ENCODE data around the gene BRSK2. TPM values are rescaled to one million over a fixed set of nuclear protein-coding genes. Genes with fewer than 3 reads are reported as not detected.
"Not testable (repeated sequence)": the region's sequence is repeated elsewhere in the genome, so short reads cannot be mapped to it uniquely, and the experiment has no call there.

Gene BRSK2
- polyA plus RNA-seq, 2 donors: 0.90 to 1.1 TPM

- Histone ChIP-seq H3K9me3 (ENCODE audit: control insufficient read depth in 2 of 2, insufficient read depth in 1 of 2, low read depth in 1 of 2, low read length in 1 of 2) (peaks cover 0 to 2% of the 10 kb centered on the region in 2 donors), H3K36me3 (ENCODE audit: control insufficient read depth in 2 of 2, insufficient read depth in 2 of 2, low read length in 1 of 2) (no peaks in the 10 kb centered on the region), H3K27me3 (ENCODE audit: control insufficient read depth in 1 of 2, insufficient read depth in 2 of 2, low read length in 2 of 2) (no peaks in the 10 kb centered on the region), H3K27ac (ENCODE audit: low read depth in 2 of 2, low read length in 1 of 2) (no peak overlapping the region), H3K4me3 (ENCODE audit: low read depth in 1 of 2, low read length in 2 of 2) (no peak overlapping the region), H3K4me1 (ENCODE audit: control insufficient read depth in 2 of 2, insufficient read depth in 2 of 2, low read length in 1 of 2) (no peaks in the 10 kb centered on the region)
- 70 to 71% methylated on average over 28 to 31 of the region's 31 CpGs for WGBS, 2 donors
These were observed 17.1 kb downstream of the BRSK2 start for GRCh38 chr11:1406571-1407485.

DNA sequence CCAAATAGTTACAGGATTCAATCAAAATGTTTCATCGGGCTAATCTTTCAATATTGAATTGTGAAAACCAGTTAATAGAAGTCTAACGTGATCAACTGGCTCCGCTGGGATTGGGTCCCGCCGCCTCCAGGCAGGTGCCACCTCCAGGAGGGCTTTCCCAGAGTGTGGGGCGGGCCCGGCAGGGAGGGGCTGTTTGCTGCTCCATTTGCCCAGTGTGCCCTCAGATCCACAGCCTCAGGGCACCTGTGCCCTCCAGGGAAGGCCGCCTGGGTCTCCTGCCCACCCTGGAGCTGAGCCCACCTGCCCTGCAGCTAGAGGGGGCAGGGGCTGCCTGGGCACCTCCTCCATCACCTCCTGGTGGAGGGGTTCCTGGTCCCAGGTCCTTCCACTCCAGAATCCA is 17.9 kb downstream of the BRSK2 start:
- Histone ChIP-seq H3K36me3 (ENCODE audit: control insufficient read depth in 2 of 2, insufficient read depth in 2 of 2, low read length in 1 of 2) (no peaks in the 10 kb centered on the region), H3K27me3 (ENCODE audit: control insufficient read depth in 1 of 2, insufficient read depth in 2 of 2, low read length in 2 of 2) (no peaks in the 10 kb centered on the region), H3K27ac (ENCODE audit: low read depth in 2 of 2, low read length in 1 of 2) (no peak overlapping the region), H3K4me1 (ENCODE audit: control insufficient read depth in 2 of 2, insufficient read depth in 2 of 2, low read length in 1 of 2) (no peaks in the 10 kb centered on the region), H3K4me3 (ENCODE audit: low read depth in 1 of 2, low read length in 2 of 2) (no peak overlapping the region), H3K9me3 (ENCODE audit: control insufficient read depth in 2 of 2, insufficient read depth in 1 of 2, low read depth in 1 of 2, low read length in 1 of 2) (peaks cover 0 to 2% of the 10 kb centered on the region in 2 donors)
- 55 to 64% methylated on average over 8 of the region's 8 CpGs for WGBS, 2 donors

- no peak overlapping the region for H3K4me3 ChIP-seq (ENCODE audit: low read depth in 1 of 2, low read length in 2 of 2)
- H3K27ac ChIP-seq (ENCODE audit: low read depth in 2 of 2, low read length in 1 of 2): no peak overlapping the region
- peaks cover 0 to 2% of the 10 kb centered on the region in 2 donors for H3K9me3 ChIP-seq (ENCODE audit: control insufficient read depth in 2 of 2, insufficient read depth in 1 of 2, low read depth in 1 of 2, low read length in 1 of 2)
- H3K4me1 ChIP-seq (ENCODE audit: control insufficient read depth in 2 of 2, insufficient read depth in 2 of 2, low read length in 1 of 2): no peaks in the 10 kb centered on the region
- H3K27me3 ChIP-seq (ENCODE audit: control insufficient read depth in 1 of 2, insufficient read depth in 2 of 2, low read length in 2 of 2): no peaks in the 10 kb centered on the region
- 64 to 76% methylated on average over 9 of the region's 9 CpGs for WGBS, 2 donors
- no peaks in the 10 kb centered on the region for H3K36me3 ChIP-seq (ENCODE audit: control insufficient read depth in 2 of 2, insufficient read depth in 2 of 2, low read length in 1 of 2)
These were observed 18.6 kb downstream of the BRSK2 start for GRCh38 chr11:1408346-1408745.

GRCh38 chr11:1409108-1409851 is 19.5 kb downstream of the BRSK2 start:
- no peaks in the 10 kb centered on the region for H3K4me1 ChIP-seq (ENCODE audit: control insufficient read depth in 2 of 2, insufficient read depth in 2 of 2, low read length in 1 of 2)
- H3K27ac ChIP-seq (ENCODE audit: low read depth in 2 of 2, low read length in 1 of 2): no peak overlapping the region
- no peaks in the 10 kb centered on the region for H3K36me3 ChIP-seq (ENCODE audit: control insufficient read depth in 2 of 2, insufficient read depth in 2 of 2, low read length in 1 of 2)
- H3K4me3 ChIP-seq (ENCODE audit: low read depth in 1 of 2, low read length in 2 of 2): no peak overlapping the region
- H3K27me3 ChIP-seq (ENCODE audit: control insufficient read depth in 1 of 2, insufficient read depth in 2 of 2, low read length in 2 of 2): no peaks in the 10 kb centered on the region
- WGBS, 2 donors: 57 to 63% methylated on average over 29 of the region's 29 CpGs
- H3K9me3 ChIP-seq (ENCODE audit: control insufficient read depth in 2 of 2, insufficient read depth in 1 of 2, low read depth in 1 of 2, low read length in 1 of 2): peaks cover 0 to 2% of the 10 kb centered on the region in 2 donors

- not testable (repeated sequence) for H3K4me1 ChIP-seq (ENCODE audit: control insufficient read depth in 2 of 2, insufficient read depth in 2 of 2, low read length in 1 of 2); H3K9me3 ChIP-seq (ENCODE audit: control insufficient read depth in 2 of 2, insufficient read depth in 1 of 2, low read depth in 1 of 2, low read length in 1 of 2); H3K36me3 ChIP-seq (ENCODE audit: control insufficient read depth in 2 of 2, insufficient read depth in 2 of 2, low read length in 1 of 2); H3K27ac ChIP-seq (ENCODE audit: low read depth in 2 of 2, low read length in 1 of 2); H3K27me3 ChIP-seq (ENCODE audit: control insufficient read depth in 1 of 2, insufficient read depth in 2 of 2, low read length in 2 of 2); H3K4me3 ChIP-seq (ENCODE audit: low read depth in 1 of 2, low read length in 2 of 2)
- 77 to 90% methylated on average over 28 to 29 of the region's 29 CpGs for WGBS, 2 donors
These were observed 20.1 kb downstream of the BRSK2 start for GRCh38 chr11:1409852-1410125.

DNA sequence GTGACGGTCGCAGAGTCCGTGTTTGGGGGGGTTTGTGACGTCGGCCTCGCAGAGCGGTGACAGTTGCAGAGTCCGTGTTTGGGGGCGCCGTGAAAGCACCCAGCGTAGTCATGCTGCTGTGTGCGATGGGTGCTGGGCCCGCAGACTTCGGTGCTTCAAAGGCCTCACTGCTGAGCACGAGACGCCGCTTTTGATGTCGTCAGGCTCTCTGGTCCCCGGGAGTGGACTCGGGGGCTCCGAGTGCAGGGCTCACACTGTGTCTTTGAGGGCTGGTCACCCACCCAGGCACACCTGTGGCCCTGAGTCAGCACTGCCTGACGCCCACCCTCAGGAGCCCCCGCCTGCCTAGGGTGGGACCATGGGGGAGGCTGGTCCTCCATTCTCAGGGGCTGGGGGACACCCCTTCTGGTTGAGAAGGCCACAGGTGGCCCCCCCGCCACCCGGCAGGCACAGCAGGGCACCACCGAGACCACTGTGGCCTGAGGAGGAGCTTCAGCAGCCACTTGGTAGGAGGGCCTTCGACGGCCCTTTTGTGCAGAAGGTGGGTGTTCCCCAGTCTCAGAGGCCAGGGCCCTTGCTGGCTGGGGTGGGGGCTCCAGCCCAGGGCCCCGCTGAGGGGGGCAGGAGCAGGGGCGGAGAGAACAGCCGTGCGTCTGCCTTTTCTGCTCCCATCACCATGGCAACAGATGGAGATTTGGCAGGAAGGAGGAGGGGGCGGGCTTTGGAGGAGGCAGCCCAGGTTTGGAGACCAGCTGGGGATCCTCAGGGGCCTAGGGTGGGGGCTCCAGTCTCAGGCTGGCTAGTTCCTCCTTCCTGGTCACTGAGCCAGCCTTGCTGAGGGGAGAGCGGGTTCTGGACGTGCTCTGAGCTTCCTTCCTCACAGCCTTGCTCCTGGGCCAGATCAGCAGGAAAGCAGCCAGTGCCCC is 20.9 kb downstream of the BRSK2 start:
- H3K4me1 ChIP-seq (ENCODE audit: control insufficient read depth in 2 of 2, insufficient read depth in 2 of 2, low read length in 1 of 2): no peaks in the 10 kb centered on the region
- no peak overlapping the region for H3K27ac ChIP-seq (ENCODE audit: low read depth in 2 of 2, low read length in 1 of 2)
- no peaks in the 10 kb centered on the region for H3K36me3 ChIP-seq (ENCODE audit: control insufficient read depth in 2 of 2, insufficient read depth in 2 of 2, low read length in 1 of 2)
- H3K9me3 ChIP-seq (ENCODE audit: control insufficient read depth in 2 of 2, insufficient read depth in 1 of 2, low read depth in 1 of 2, low read length in 1 of 2): peaks cover 2 to 4% of the 10 kb centered on the region in 2 donors
- 59 to 63% methylated on average over 35 of the region's 35 CpGs for WGBS, 2 donors
- H3K27me3 ChIP-seq (ENCODE audit: control insufficient read depth in 1 of 2, insufficient read depth in 2 of 2, low read length in 2 of 2): no peaks in the 10 kb centered on the region
- no peak overlapping the region for H3K4me3 ChIP-seq (ENCODE audit: low read depth in 1 of 2, low read length in 2 of 2)

GRCh38 chr11:1411301-1411700 is 21.6 kb downstream of the BRSK2 start:
- 42 to 52% methylated on average over 11 to 13 of the region's 13 CpGs for WGBS, 2 donors
- no peaks in the 10 kb centered on the region for H3K4me1 ChIP-seq (ENCODE audit: control insufficient read depth in 2 of 2, insufficient read depth in 2 of 2, low read length in 1 of 2)
- no peaks in the 10 kb centered on the region for H3K36me3 ChIP-seq (ENCODE audit: control insufficient read depth in 2 of 2, insufficient read depth in 2 of 2, low read length in 1 of 2)
- no peak overlapping the region for H3K4me3 ChIP-seq (ENCODE audit: low read depth in 1 of 2, low read length in 2 of 2)
- no peaks in the 10 kb centered on the region for H3K27me3 ChIP-seq (ENCODE audit: control insufficient read depth in 1 of 2, insufficient read depth in 2 of 2, low read length in 2 of 2)
- no peak overlapping the region for H3K27ac ChIP-seq (ENCODE audit: low read depth in 2 of 2, low read length in 1 of 2)
- peaks cover 2 to 8% of the 10 kb centered on the region in 2 donors for H3K9me3 ChIP-seq (ENCODE audit: control insufficient read depth in 2 of 2, insufficient read depth in 1 of 2, low read depth in 1 of 2, low read length in 1 of 2)

GRCh38 chr11:1411739-1412138 is 22.0 kb downstream of the BRSK2 start:
- not testable (repeated sequence) for H3K4me1 ChIP-seq (ENCODE audit: control insufficient read depth in 2 of 2, insufficient read depth in 2 of 2, low read length in 1 of 2); H3K36me3 ChIP-seq (ENCODE audit: control insufficient read depth in 2 of 2, insufficient read depth in 2 of 2, low read length in 1 of 2); H3K27me3 ChIP-seq (ENCODE audit: control insufficient read depth in 1 of 2, insufficient read depth in 2 of 2, low read length in 2 of 2); H3K27ac ChIP-seq (ENCODE audit: low read depth in 2 of 2, low read length in 1 of 2); H3K4me3 ChIP-seq (ENCODE audit: low read depth in 1 of 2, low read length in 2 of 2)
- WGBS, 2 donors: 71 to 89% methylated on average over 11 to 16 of the region's 27 CpGs
- peaks cover 2 to 12% of the 10 kb centered on the region in 2 donors for H3K9me3 ChIP-seq (ENCODE audit: control insufficient read depth in 2 of 2, insufficient read depth in 1 of 2, low read depth in 1 of 2, low read length in 1 of 2)

GRCh38 chr11:1412377-1413095 is 22.8 kb downstream of the BRSK2 start:
- H3K27me3 ChIP-seq (ENCODE audit: control insufficient read depth in 1 of 2, insufficient read depth in 2 of 2, low read length in 2 of 2): no peaks in the 10 kb centered on the region
- H3K4me1 ChIP-seq (ENCODE audit: control insufficient read depth in 2 of 2, insufficient read depth in 2 of 2, low read length in 1 of 2): no peaks in the 10 kb centered on the region
- no peak overlapping the region for H3K27ac ChIP-seq (ENCODE audit: low read depth in 2 of 2, low read length in 1 of 2)
- H3K4me3 ChIP-seq (ENCODE audit: low read depth in 1 of 2, low read length in 2 of 2): no peak overlapping the region
- 80% methylated on average over 24 to 26 of the region's 36 CpGs for WGBS, 2 donors
- peaks cover 2 to 12% of the 10 kb centered on the region in 2 donors for H3K9me3 ChIP-seq (ENCODE audit: control insufficient read depth in 2 of 2, insufficient read depth in 1 of 2, low read depth in 1 of 2, low read length in 1 of 2)
- no peaks in the 10 kb centered on the region for H3K36me3 ChIP-seq (ENCODE audit: control insufficient read depth in 2 of 2, insufficient read depth in 2 of 2, low read length in 1 of 2)

Measured in esophagus (tissue), 2 donors.